ENCODE data around the gene DPP6. TPM values are rescaled to one million over a fixed set of nuclear protein-coding genes. Genes with fewer than 3 reads are reported as not detected.
"Not testable (repeated sequence)": the region's sequence is repeated elsewhere in the genome, so short reads cannot be mapped to it uniquely, and the experiment has no call there.

Gene DPP6
- not detected for total RNA-seq
- total RNA-seq (2013) = not detected

GRCh38 chr7:154051643-154052529 lies at the start of gene DPP6:
DPP6 (plus strand) TSS chr7:154052398.
- WGBS (ENCODE audit: insufficient coverage) = 5% methylated on average over 44 of the region's 81 CpGs
- H3K27ac ChIP-seq (ENCODE audit: low read length); H3K27me3 Mint-ChIP-seq (ENCODE audit: low read depth in 2 of 2); ATAC-seq; intact Hi-C loops (cut with micrococcal nuclease); H3K36me3 Mint-ChIP-seq; H3K27me3 ChIP-seq (ENCODE audit: control insufficient read depth, insufficient read depth, low read length); H3K4me1 Mint-ChIP-seq; DNase-seq; H3K9me3 ChIP-seq (ENCODE audit: control insufficient read depth, insufficient read depth, low read length); H3K27ac Mint-ChIP-seq; H3K4me3 ChIP-seq (ENCODE audit: low read length); H3K9me3 Mint-ChIP-seq; H3K4me1 ChIP-seq (ENCODE audit: control insufficient read depth, insufficient read depth, low read length); H3K4me3 Mint-ChIP-seq; H3K36me3 ChIP-seq (ENCODE audit: control insufficient read depth, insufficient read depth, low read length): not testable (repeated sequence)

- H3K4me1 Mint-ChIP-seq; intact Hi-C loops (cut with micrococcal nuclease); H3K4me3 Mint-ChIP-seq; H3K27ac Mint-ChIP-seq; H3K9me3 ChIP-seq (ENCODE audit: control insufficient read depth, insufficient read depth, low read length); H3K36me3 Mint-ChIP-seq; DNase-seq; H3K27me3 ChIP-seq (ENCODE audit: control insufficient read depth, insufficient read depth, low read length); ATAC-seq; H3K27ac ChIP-seq (ENCODE audit: low read length); H3K4me1 ChIP-seq (ENCODE audit: control insufficient read depth, insufficient read depth, low read length); H3K9me3 Mint-ChIP-seq; H3K27me3 Mint-ChIP-seq (ENCODE audit: low read depth in 2 of 2); H3K36me3 ChIP-seq (ENCODE audit: control insufficient read depth, insufficient read depth, low read length); H3K4me3 ChIP-seq (ENCODE audit: low read length): not testable (repeated sequence)
- no CpG with 5 or more reads among the region's 3 CpGs for WGBS (ENCODE audit: insufficient coverage)
Observed at GRCh38 chr7:154009423-154009911, 42.7 kb upstream of the DPP6 start.

GRCh38 chr7:154010726-154011568 lies 41.3 kb upstream of the DPP6 start:
- H3K27me3 Mint-ChIP-seq (ENCODE audit: low read depth in 2 of 2); H3K36me3 Mint-ChIP-seq; H3K27me3 ChIP-seq (ENCODE audit: control insufficient read depth, insufficient read depth, low read length); ATAC-seq; H3K4me3 Mint-ChIP-seq; H3K36me3 ChIP-seq (ENCODE audit: control insufficient read depth, insufficient read depth, low read length); intact Hi-C loops (cut with micrococcal nuclease); DNase-seq; H3K9me3 ChIP-seq (ENCODE audit: control insufficient read depth, insufficient read depth, low read length); H3K9me3 Mint-ChIP-seq; H3K4me1 Mint-ChIP-seq; H3K27ac Mint-ChIP-seq; H3K4me1 ChIP-seq (ENCODE audit: control insufficient read depth, insufficient read depth, low read length); H3K27ac ChIP-seq (ENCODE audit: low read length); H3K4me3 ChIP-seq (ENCODE audit: low read length): not testable (repeated sequence)
- WGBS (ENCODE audit: insufficient coverage) = 74% methylated on average over 2 of the region's 4 CpGs

- ATAC-seq; H3K4me1 ChIP-seq (ENCODE audit: control insufficient read depth, insufficient read depth, low read length); H3K4me3 ChIP-seq (ENCODE audit: low read length); H3K27ac Mint-ChIP-seq; H3K36me3 ChIP-seq (ENCODE audit: control insufficient read depth, insufficient read depth, low read length); intact Hi-C loops (cut with micrococcal nuclease); H3K27me3 Mint-ChIP-seq (ENCODE audit: low read depth in 2 of 2); H3K27me3 ChIP-seq (ENCODE audit: control insufficient read depth, insufficient read depth, low read length); H3K36me3 Mint-ChIP-seq; H3K4me3 Mint-ChIP-seq; H3K27ac ChIP-seq (ENCODE audit: low read length); DNase-seq; H3K4me1 Mint-ChIP-seq; H3K9me3 ChIP-seq (ENCODE audit: control insufficient read depth, insufficient read depth, low read length): not testable (repeated sequence)
- H3K9me3 Mint-ChIP-seq = peaks cover 8 to 14% of the 10 kb centered on the region in 2 donors
- 62% methylated on average over 2 of the region's 3 CpGs for WGBS (ENCODE audit: insufficient coverage)
Observed at GRCh38 chr7:154012800-154013199, 39.4 kb upstream of the DPP6 start.

- WGBS (ENCODE audit: insufficient coverage) = 82% methylated on average over 6 of the region's 6 CpGs
- H3K27ac Mint-ChIP-seq; intact Hi-C loops (cut with micrococcal nuclease); H3K4me1 ChIP-seq (ENCODE audit: control insufficient read depth, insufficient read depth, low read length); H3K9me3 ChIP-seq (ENCODE audit: control insufficient read depth, insufficient read depth, low read length); H3K36me3 ChIP-seq (ENCODE audit: control insufficient read depth, insufficient read depth, low read length); H3K4me3 Mint-ChIP-seq; ATAC-seq; DNase-seq; H3K27ac ChIP-seq (ENCODE audit: low read length); H3K4me3 ChIP-seq (ENCODE audit: low read length); H3K4me1 Mint-ChIP-seq; H3K27me3 ChIP-seq (ENCODE audit: control insufficient read depth, insufficient read depth, low read length); H3K27me3 Mint-ChIP-seq (ENCODE audit: low read depth in 2 of 2); H3K36me3 Mint-ChIP-seq: not testable (repeated sequence)
- H3K9me3 Mint-ChIP-seq = peaks cover 11 to 16% of the 10 kb centered on the region in 2 donors
Observed at GRCh38 chr7:154015636-154016035, 36.6 kb upstream of the DPP6 start.

- H3K4me3 ChIP-seq (ENCODE audit: low read length); H3K36me3 ChIP-seq (ENCODE audit: control insufficient read depth, insufficient read depth, low read length); H3K36me3 Mint-ChIP-seq; H3K27me3 Mint-ChIP-seq (ENCODE audit: low read depth in 2 of 2); intact Hi-C loops (cut with micrococcal nuclease); H3K4me1 ChIP-seq (ENCODE audit: control insufficient read depth, insufficient read depth, low read length); H3K9me3 ChIP-seq (ENCODE audit: control insufficient read depth, insufficient read depth, low read length); H3K27me3 ChIP-seq (ENCODE audit: control insufficient read depth, insufficient read depth, low read length); H3K27ac Mint-ChIP-seq; H3K27ac ChIP-seq (ENCODE audit: low read length); DNase-seq; ATAC-seq; H3K4me1 Mint-ChIP-seq; H3K4me3 Mint-ChIP-seq: not testable (repeated sequence)
- no CpG with 5 or more reads among the region's 2 CpGs for whole genome bisulfite sequencing (ENCODE audit: insufficient coverage)
- peaks cover 14 to 16% of the 10 kb centered on the region in 2 donors for H3K9me3 Mint-ChIP-seq
Observed at GRCh38 chr7:154018354-154018753, 33.8 kb upstream of the DPP6 start.

- intact Hi-C loops (cut with micrococcal nuclease); ATAC-seq; H3K4me3 ChIP-seq (ENCODE audit: low read length); H3K9me3 Mint-ChIP-seq; H3K27ac Mint-ChIP-seq; H3K27me3 ChIP-seq (ENCODE audit: control insufficient read depth, insufficient read depth, low read length); H3K9me3 ChIP-seq (ENCODE audit: control insufficient read depth, insufficient read depth, low read length); DNase-seq; H3K4me1 ChIP-seq (ENCODE audit: control insufficient read depth, insufficient read depth, low read length); H3K36me3 Mint-ChIP-seq; H3K4me1 Mint-ChIP-seq; H3K27me3 Mint-ChIP-seq (ENCODE audit: low read depth in 2 of 2); H3K4me3 Mint-ChIP-seq; H3K27ac ChIP-seq (ENCODE audit: low read length); H3K36me3 ChIP-seq (ENCODE audit: control insufficient read depth, insufficient read depth, low read length): not testable (repeated sequence)
- WGBS (ENCODE audit: insufficient coverage) = 90% methylated on average over 5 of the region's 8 CpGs
Observed at GRCh38 chr7:154027805-154028204, 24.4 kb upstream of the DPP6 start.

Data from natural killer cell (primary cell).